ENCODE results near the gene FBXL14. TPM values are rescaled to one million over a fixed set of nuclear protein-coding genes. Genes with fewer than 3 reads are reported as not detected.

FBXL14 gene
- total and polyA plus RNA-seq, 2 of the 13 experiments (the other 11 are each of a cell fraction or from before 2014, with no cell fraction given), result 7.0 to 7.4 TPM

- Histone ChIP-seq H3K27me3 (ENCODE audit: control insufficient read depth in 1 of 2, insufficient read depth in 2 of 2, low read length in 2 of 2) (peaks cover 3 to 40% of the 10 kb centered on the region in 2 experiments; a peak in 3 of 5 replicates), H3K79me2 (ENCODE audit: insufficient read depth, low read length) (no peaks in the 10 kb centered on the region), H3K9ac (ENCODE audit: insufficient read depth, low read depth, low read length) (no peak overlapping the region), H3K27ac (ENCODE audit: extremely low read length, insufficient read depth, low read length) (no peak overlapping the region), H3K9me3 (ENCODE audit: low read length) (no peaks in the 10 kb centered on the region), H3K4me2 (ENCODE audit: low read depth, low read length) (no peak overlapping the region), H3K36me3 (replicated peaks in 1 of 2; ENCODE audit: control insufficient read depth in 1 of 2, insufficient read depth in 2 of 2, low read length in 2 of 2) (no peaks in the 10 kb centered on the region), H4K20me1 (ENCODE audit: insufficient read depth, low read length) (no peaks in the 10 kb centered on the region), H2AFZ (ENCODE audit: low read length) (no peak overlapping the region), H3K4me1 (ENCODE audit: insufficient read depth, low read length) (peaks cover 15% of the 10 kb centered on the region), H3K4me3 (replicated peaks in 1 of 3; ENCODE audit: insufficient read depth in 1 of 3, low read depth in 2 of 3, low read length in 3 of 3) (no peak overlapping the region)
- DNase-seq (ENCODE audit: low spot score) (no peak), ATAC-seq (no peak), FAIRE-seq (no peak)
- intact Hi-C loops (cut with micrococcal nuclease; ENCODE audit: unreplicated experiment) (no loop called here), in situ Hi-C loops (cut with HindIII; ENCODE audit: extremely low pct_ligation_motif_present, low pct_unique_long_range_greater_than_20kb) (no loop called here)
- CTCF ChIA-PET (ENCODE audit: low intra/inter-chr PET ratio, low total read pairs), result no interaction called here
- POLR2A ChIA-PET, result no interaction called here
- TF ChIP-seq, protein P1, sequence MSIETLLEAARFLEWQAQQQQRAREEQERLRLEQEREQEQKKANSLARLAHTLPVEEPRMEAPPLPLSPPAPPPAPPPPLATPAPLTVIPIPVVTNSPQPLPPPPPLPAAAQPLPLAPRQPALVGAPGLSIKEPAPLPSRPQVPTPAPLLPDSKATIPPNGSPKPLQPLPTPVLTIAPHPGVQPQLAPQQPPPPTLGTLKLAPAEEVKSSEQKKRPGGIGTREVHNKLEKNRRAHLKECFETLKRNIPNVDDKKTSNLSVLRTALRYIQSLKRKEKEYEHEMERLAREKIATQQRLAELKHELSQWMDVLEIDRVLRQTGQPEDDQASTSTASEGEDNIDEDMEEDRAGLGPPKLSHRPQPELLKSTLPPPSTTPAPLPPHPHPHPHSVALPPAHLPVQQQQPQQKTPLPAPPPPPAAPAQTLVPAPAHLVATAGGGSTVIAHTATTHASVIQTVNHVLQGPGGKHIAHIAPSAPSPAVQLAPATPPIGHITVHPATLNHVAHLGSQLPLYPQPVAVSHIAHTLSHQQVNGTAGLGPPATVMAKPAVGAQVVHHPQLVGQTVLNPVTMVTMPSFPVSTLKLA (IDR thresholded peaks at IDR 0.05), result no peak
- TF ChIP-seq, protein P2, sequence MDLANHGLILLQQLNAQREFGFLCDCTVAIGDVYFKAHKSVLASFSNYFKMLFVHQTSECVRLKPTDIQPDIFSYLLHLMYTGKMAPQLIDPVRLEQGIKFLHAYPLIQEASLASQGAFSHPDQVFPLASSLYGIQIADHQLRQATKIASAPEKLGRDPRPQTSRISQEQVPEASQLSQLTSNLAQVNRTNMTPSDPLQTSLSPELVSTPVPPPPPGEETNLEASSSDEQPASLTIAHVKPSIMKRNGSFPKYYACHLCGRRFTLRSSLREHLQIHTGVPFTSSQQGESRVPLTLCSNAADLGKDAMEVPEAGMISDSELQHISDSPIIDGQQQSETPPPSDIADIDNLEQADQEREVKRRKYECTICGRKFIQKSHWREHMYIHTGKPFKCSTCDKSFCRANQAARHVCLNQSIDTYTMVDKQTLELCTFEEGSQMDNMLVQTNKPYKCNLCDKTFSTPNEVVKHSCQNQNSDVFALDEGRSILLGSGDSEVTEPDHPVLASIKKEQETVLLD (CRISPR knock-in tag; IDR thresholded peaks at IDR 0.05; ENCODE audit: low read depth), result no peak
- TF ChIP-seq, protein P3, sequence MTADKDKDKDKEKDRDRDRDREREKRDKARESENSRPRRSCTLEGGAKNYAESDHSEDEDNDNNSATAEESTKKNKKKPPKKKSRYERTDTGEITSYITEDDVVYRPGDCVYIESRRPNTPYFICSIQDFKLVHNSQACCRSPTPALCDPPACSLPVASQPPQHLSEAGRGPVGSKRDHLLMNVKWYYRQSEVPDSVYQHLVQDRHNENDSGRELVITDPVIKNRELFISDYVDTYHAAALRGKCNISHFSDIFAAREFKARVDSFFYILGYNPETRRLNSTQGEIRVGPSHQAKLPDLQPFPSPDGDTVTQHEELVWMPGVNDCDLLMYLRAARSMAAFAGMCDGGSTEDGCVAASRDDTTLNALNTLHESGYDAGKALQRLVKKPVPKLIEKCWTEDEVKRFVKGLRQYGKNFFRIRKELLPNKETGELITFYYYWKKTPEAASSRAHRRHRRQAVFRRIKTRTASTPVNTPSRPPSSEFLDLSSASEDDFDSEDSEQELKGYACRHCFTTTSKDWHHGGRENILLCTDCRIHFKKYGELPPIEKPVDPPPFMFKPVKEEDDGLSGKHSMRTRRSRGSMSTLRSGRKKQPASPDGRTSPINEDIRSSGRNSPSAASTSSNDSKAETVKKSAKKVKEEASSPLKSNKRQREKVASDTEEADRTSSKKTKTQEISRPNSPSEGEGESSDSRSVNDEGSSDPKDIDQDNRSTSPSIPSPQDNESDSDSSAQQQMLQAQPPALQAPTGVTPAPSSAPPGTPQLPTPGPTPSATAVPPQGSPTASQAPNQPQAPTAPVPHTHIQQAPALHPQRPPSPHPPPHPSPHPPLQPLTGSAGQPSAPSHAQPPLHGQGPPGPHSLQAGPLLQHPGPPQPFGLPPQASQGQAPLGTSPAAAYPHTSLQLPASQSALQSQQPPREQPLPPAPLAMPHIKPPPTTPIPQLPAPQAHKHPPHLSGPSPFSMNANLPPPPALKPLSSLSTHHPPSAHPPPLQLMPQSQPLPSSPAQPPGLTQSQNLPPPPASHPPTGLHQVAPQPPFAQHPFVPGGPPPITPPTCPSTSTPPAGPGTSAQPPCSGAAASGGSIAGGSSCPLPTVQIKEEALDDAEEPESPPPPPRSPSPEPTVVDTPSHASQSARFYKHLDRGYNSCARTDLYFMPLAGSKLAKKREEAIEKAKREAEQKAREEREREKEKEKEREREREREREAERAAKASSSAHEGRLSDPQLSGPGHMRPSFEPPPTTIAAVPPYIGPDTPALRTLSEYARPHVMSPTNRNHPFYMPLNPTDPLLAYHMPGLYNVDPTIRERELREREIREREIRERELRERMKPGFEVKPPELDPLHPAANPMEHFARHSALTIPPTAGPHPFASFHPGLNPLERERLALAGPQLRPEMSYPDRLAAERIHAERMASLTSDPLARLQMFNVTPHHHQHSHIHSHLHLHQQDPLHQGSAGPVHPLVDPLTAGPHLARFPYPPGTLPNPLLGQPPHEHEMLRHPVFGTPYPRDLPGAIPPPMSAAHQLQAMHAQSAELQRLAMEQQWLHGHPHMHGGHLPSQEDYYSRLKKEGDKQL (CRISPR knock-in tag; IDR thresholded peaks at IDR 0.05; ENCODE audit: low read depth), result no peak
- TF ChIP-seq DPF2 (CRISPR knock-in tag; IDR thresholded peaks at IDR 0.05; ENCODE audit: borderline replicate concordance, low read depth) (no peak), ZNF124 (CRISPR knock-in tag; IDR thresholded peaks at IDR 0.05) (no peak), DDIT3 (CRISPR knock-in tag; IDR thresholded peaks at IDR 0.05) (no peak), SP2 (CRISPR knock-in tag; IDR thresholded peaks at IDR 0.05) (no peak), BCL6 (CRISPR knock-in tag; IDR thresholded peaks at IDR 0.05) (no peak), ZEB1 (IDR thresholded peaks at IDR 0.05; ENCODE audit: insufficient replicate concordance, low read depth) (no peak), TBL1XR1 (IDR thresholded peaks at IDR 0.05; ENCODE audit: borderline replicate concordance, low read length, partially characterized antibody) (no peak)
- TF ChIP-seq, protein P4, sequence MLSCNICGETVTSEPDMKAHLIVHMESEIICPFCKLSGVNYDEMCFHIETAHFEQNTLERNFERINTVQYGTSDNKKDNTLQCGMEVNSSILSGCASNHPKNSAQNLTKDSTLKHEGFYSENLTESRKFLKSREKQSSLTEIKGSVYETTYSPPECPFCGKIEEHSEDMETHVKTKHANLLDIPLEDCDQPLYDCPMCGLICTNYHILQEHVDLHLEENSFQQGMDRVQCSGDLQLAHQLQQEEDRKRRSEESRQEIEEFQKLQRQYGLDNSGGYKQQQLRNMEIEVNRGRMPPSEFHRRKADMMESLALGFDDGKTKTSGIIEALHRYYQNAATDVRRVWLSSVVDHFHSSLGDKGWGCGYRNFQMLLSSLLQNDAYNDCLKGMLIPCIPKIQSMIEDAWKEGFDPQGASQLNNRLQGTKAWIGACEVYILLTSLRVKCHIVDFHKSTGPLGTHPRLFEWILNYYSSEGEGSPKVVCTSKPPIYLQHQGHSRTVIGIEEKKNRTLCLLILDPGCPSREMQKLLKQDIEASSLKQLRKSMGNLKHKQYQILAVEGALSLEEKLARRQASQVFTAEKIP (CRISPR knock-in tag; IDR thresholded peaks at IDR 0.05; ENCODE audit: borderline replicate concordance), result no peak
- 50% methylated on average over 7 of the region's 7 CpGs for WGBS (ENCODE audit: low lambda C conversion rate)
- no TSS peak for BruUV-seq (replicated peaks)
Observed at GRCh38 chr12:1542599-1542998, 51.8 kb downstream of the FBXL14 start.

Measured in HepG2 (cell line).